Panc1 (cell line): ENCODE data around the gene RPUSD3. TPM values are rescaled to one million over a fixed set of nuclear protein-coding genes. Genes with fewer than 3 reads are reported as not detected.
"Not testable (repeated sequence)": the region's sequence is repeated elsewhere in the genome, so short reads cannot be mapped to it uniquely, and the experiment has no call there.

Experiments
- ATAC-seq: fragments of 200-7000 bp; cut with Tn5 transposase; 2 replicates; pipeline ENCODE4 v1.9.1; 2020; ENCODE audit warnings: mild to moderate bottlenecking, moderate library complexity
- BruUV-seq: library from RNA; stranded (reverse); fragments of 400-500 nt; replicated peaks from 2 replicates; lab custom pipeline; 2021; lab: Mats Ljungman, UMichigan
- CTCF ChIA-PET: fragments of 300-600 bp; sonication (Branson Sonifier 250); formaldehyde crosslinking; loops from one replicate; lab custom pipeline; 2022; ENCODE audit warnings: antibody characterized with exemption; lab: Charles Lee
- POLR2A ChIA-PET: fragments of 300-600 bp; sonication (Branson Sonifier 250); formaldehyde crosslinking; loops from one replicate; lab custom pipeline; 2022; ENCODE audit warnings: antibody characterized with exemption; lab: Charles Lee
- DNase-seq: peaks from one replicate; pipeline ENCODE4 v3.0.0-alpha.2; 2010; ENCODE audit warnings: low read depth, low spot score
- H3K27ac ChIP-seq: 2 replicates; pipeline ENCODE4 v1.5.1; 2011; ENCODE audit warnings: mild to moderate bottlenecking, low read length, inconsistent platforms
- H3K27me3 ChIP-seq: fragments of 200-500 bp; sonication (Bioruptor generic); 2 replicates; pipeline ENCODE4 v1.6.0; 2014; ENCODE audit warnings: low read length, inconsistent platforms; ENCODE audit not compliant: control insufficient read depth, insufficient read depth
- H3K36me3 ChIP-seq: fragments of 200-500 bp; sonication (Bioruptor generic); 2 replicates; pipeline ENCODE4 v1.5.1; 2014; ENCODE audit warnings: inconsistent platforms, mild to moderate bottlenecking, low read length, moderate library complexity; ENCODE audit not compliant: control insufficient read depth, insufficient read depth
- H3K4me1 ChIP-seq: 2 replicates; pipeline ENCODE4 v1.5.1; 2011; ENCODE audit warnings: inconsistent platforms, mild to moderate bottlenecking, low read length, moderate library complexity; ENCODE audit not compliant: control insufficient read depth, insufficient read depth
- H3K4me3 ChIP-seq, 2 experiments: 2 replicates each; pipeline ENCODE4 v1.5.1; 2011 to 2012; ENCODE audit warnings: low read depth in 2 of 2, low read length in 2 of 2, mild to moderate bottlenecking in 2 of 2, inconsistent platforms in 1 of 2, moderate library complexity in 1 of 2
- H3K9me3 ChIP-seq: fragments of 200-500 bp; sonication (Bioruptor generic); 2 replicates; pipeline ENCODE4 v1.5.1; 2014; ENCODE audit warnings: low read depth, mild to moderate bottlenecking, inconsistent platforms, low read length, moderate library complexity; ENCODE audit not compliant: control insufficient read depth, insufficient read depth
- CTCF ChIP-seq: fragments of 450-650 bp; IDR thresholded peaks from 2 replicates; pipeline ENCODE4 v1.5.1; 2017; ENCODE audit warnings: mild to moderate bottlenecking
- in situ Hi-C: cut with HindIII; loops from 2 replicates; pipeline ENCODE4 v1.10.0; 2016; ENCODE audit warnings: low sequenced_read_pairs, low pct_unique_long_range_greater_than_20kb
- intact Hi-C: fragments of 100-400 bp; cut with micrococcal nuclease; formaldehyde crosslinking; loops from one replicate; pipeline ENCODE4 v1.10.0; 2022; ENCODE audit not compliant: unreplicated experiment
- total RNA-seq: library from RNA; stranded (reverse); gene quantifications from one replicate; pipeline ENCODE4 v1.2.1, GENCODE V29; 2021; ENCODE audit not compliant: unreplicated experiment

RPUSD3 gene
- total RNA-seq, 1 experiment from 2014 or later = 40.4 TPM

DNA sequence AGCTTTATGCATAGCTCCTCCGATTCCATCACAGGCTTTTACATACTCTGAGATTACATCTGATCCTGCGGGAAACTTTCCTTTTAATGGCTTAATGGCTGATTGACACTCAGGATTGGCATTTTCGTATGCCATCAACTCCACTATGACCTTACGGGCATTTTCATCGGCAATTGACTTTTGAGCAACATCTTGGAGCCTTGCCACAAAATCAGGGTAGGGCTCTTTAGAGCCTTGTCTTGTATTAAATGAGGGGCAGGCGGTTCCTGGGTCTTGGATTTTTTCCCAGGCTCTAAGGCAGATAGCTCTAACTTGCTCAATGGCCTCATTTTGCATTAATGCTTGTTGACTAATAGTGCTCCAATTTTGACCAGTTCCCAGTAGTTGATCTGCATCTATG lies 8.1 kb upstream of the RPUSD3 start:
- BruUV-seq, H3K27me3 ChIP-seq, ATAC-seq, DNase-seq, H3K36me3 ChIP-seq, H3K4me3 ChIP-seq, H3K9me3 ChIP-seq, POLR2A ChIA-PET, H3K27ac ChIP-seq, in situ Hi-C loops, CTCF ChIA-PET, intact Hi-C loops, H3K4me1 ChIP-seq: not testable (repeated sequence)

GRCh38 chr3:9851383-9851782 lies 7.6 kb upstream of the RPUSD3 start:
- ATAC-seq, H3K27ac ChIP-seq, POLR2A ChIA-PET, H3K27me3 ChIP-seq, DNase-seq, H3K9me3 ChIP-seq, H3K36me3 ChIP-seq, H3K4me1 ChIP-seq, BruUV-seq, H3K4me3 ChIP-seq, CTCF ChIA-PET, intact Hi-C loops, in situ Hi-C loops: not testable (repeated sequence)

DNA sequence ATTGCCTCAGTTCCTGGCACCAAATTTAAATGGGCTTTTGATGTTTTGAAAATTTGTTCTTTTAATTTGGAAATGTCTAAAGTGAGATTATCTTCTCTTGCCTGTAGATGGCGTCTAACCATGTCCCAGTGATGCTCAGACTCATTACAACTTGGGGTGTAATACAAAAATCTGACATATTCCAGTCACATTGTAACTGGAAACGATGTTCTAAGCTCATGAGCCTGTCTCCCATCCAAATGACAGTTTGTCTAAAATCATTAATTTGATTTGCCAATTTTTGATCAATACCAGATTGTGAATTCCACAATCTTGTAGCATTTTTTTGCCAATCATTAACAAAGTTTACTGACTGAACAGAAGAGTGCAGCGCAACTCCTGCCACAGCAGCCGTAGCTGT lies 5.1 kb upstream of the RPUSD3 start:
- DNase-seq, POLR2A ChIA-PET, H3K36me3 ChIP-seq, ATAC-seq, CTCF ChIA-PET, H3K27me3 ChIP-seq, in situ Hi-C loops, H3K4me3 ChIP-seq, BruUV-seq, H3K9me3 ChIP-seq, H3K27ac ChIP-seq, H3K4me1 ChIP-seq: not testable (repeated sequence)
- intact Hi-C loops = loop anchor here (10.0 kb wide), 1 partner anchor 76 kb away; no protein-coding TSS in a partner anchor
- peak; percentile 76 for TF ChIP-seq CTCF

- intact Hi-C loops = loop anchor here (10.0 kb wide), 1 partner anchor 77 kb away; no protein-coding TSS in a partner anchor
Measured at GRCh38 chr3:9847870-9848269, 4.1 kb upstream of the RPUSD3 start.

More at GRCh38 chr3:9847870-9848269, 4.1 kb upstream of the RPUSD3 start:
- H3K4me1 ChIP-seq, POLR2A ChIA-PET, H3K9me3 ChIP-seq, CTCF ChIA-PET, H3K27ac ChIP-seq, H3K27me3 ChIP-seq, H3K4me3 ChIP-seq, DNase-seq, H3K36me3 ChIP-seq, ATAC-seq, BruUV-seq, in situ Hi-C loops: not testable (repeated sequence)
